OCI-LY3 (cell line): Measurements from ENCODE around the gene NAE1.

Experiments
- H2AFZ ChIP-seq: fragments of 200-600, 300-600 bp; shearing (Covaris generic); 2 replicates; pipeline ENCODE4 v1.6.0; 2014; ENCODE audit warnings: antibody characterized with exemption, low read depth, low read length
- H3K27ac ChIP-seq: fragments of 200-600, 300-600 bp; sonication (generic); 2 replicates; pipeline ENCODE4 v1.5.1; 2014; ENCODE audit warnings: mild to moderate bottlenecking, low read length, moderate library complexity, mixed read lengths
- H3K27me3 ChIP-seq: fragments of 200-600, 300-600 bp; sonication (generic); 2 replicates; pipeline ENCODE4 v1.6.1; 2014; ENCODE audit warnings: low read depth, low read length, mixed read lengths
- H3K36me3 ChIP-seq: fragments of 200-600, 300-600 bp; sonication (generic); replicated peaks from 2 replicates; pipeline ENCODE3; 2014; ENCODE audit warnings: low read depth, low read length, mixed read lengths
- H3K4me1 ChIP-seq: fragments of 300-600, 200-600 bp; sonication (generic); 2 replicates; pipeline ENCODE4 v1.6.1; 2014; ENCODE audit warnings: low read length, mixed read lengths
- H3K4me2 ChIP-seq: fragments of 200-600, 300-600 bp; sonication (generic); 2 replicates; pipeline ENCODE4 v1.6.1; 2014; ENCODE audit warnings: low read length, mixed read lengths
- H3K4me3 ChIP-seq: fragments of 300-600, 200-600 bp; sonication (generic); 2 replicates; pipeline ENCODE4 v1.5.1; 2014; ENCODE audit warnings: antibody characterized with exemption, mild to moderate bottlenecking, low read length, moderate library complexity
- H3K79me2 ChIP-seq: fragments of 300-600, 200-600 bp; shearing (Covaris generic); 2 replicates; pipeline ENCODE4 v1.6.1; 2014; ENCODE audit warnings: mild to moderate bottlenecking, low read length, mixed read lengths
- H3K9ac ChIP-seq: fragments of 300-600, 200-600 bp; shearing (Covaris generic); 2 replicates; pipeline ENCODE4 v1.6.0; 2014; ENCODE audit warnings: mild to moderate bottlenecking, low read length, moderate library complexity
- H3K9me3 ChIP-seq: fragments of 200-600, 300-600 bp; shearing (Covaris generic); 2 replicates; pipeline ENCODE4 v1.6.1; 2014; ENCODE audit warnings: low read length, mixed read lengths; ENCODE audit not compliant: insufficient read depth
- H4K20me1 ChIP-seq: fragments of 200-600, 300-600 bp; sonication (generic); 2 replicates; pipeline ENCODE4 v1.6.1; 2016; ENCODE audit warnings: low read length, mixed read lengths; ENCODE audit not compliant: insufficient read depth
- CTCF ChIP-seq: fragments of 200-600, 300-600 bp; sonication (generic); IDR thresholded peaks from 2 replicates; pipeline ENCODE4 v1.5.1; 2014; ENCODE audit warnings: antibody characterized with exemption, low read length, low read depth
- EZH2phosphoT487 ChIP-seq: fragments of 200-600 bp; shearing (Covaris generic); IDR thresholded peaks from 2 replicates; pipeline ENCODE4 v1.6.1; 2018; ENCODE audit warnings: antibody characterized with exemption, mixed run types, low read depth

NAE1 gene

DNA sequence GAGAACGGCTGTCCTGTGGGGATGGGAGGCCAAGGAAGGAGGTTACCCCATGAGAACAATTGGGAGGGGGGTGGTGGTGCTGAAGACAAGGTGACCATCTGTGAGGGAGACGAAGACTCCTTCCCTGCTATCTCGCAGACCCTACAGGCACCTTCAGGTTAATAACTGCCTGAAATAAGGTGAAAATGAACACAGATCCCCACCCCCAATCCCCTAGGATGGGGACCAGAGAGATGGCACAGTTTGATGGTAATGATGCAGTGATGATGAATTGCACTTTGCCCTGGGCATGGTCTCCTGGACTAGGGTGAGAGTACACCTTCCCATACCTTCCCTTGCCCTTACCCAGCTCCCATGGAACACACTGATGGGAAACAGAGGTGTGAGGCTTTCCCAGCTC is 1.4 kb upstream of the NAE1 start:
- H3K4me2 ChIP-seq, result no peak overlapping the region
- peaks cover 6% of the 10 kb centered on the region for H3K36me3 ChIP-seq
- H2AFZ ChIP-seq, result no peak overlapping the region
- H3K4me1 ChIP-seq, result peaks cover 17% of the 10 kb centered on the region
- no peak overlapping the region for H3K4me3 ChIP-seq
- no peaks in the 10 kb centered on the region for H3K9me3 ChIP-seq
- H3K79me2 ChIP-seq, result peaks cover 34% of the 10 kb centered on the region
- H4K20me1 ChIP-seq, result peaks cover 18% of the 10 kb centered on the region
- H3K9ac ChIP-seq, result no peak overlapping the region
- no peaks in the 10 kb centered on the region for H3K27me3 ChIP-seq
- TF ChIP-seq EZH2phosphoT487 (no peak), CTCF (no peak)
- H3K27ac ChIP-seq, result no peak overlapping the region

- H3K36me3 ChIP-seq, result peaks cover 55% of the 10 kb centered on the region
- peaks cover 48% of the 10 kb centered on the region for H3K79me2 ChIP-seq
Measured at GRCh38 chr16:66824006-66824405, 6.8 kb downstream of the NAE1 start.

DNA sequence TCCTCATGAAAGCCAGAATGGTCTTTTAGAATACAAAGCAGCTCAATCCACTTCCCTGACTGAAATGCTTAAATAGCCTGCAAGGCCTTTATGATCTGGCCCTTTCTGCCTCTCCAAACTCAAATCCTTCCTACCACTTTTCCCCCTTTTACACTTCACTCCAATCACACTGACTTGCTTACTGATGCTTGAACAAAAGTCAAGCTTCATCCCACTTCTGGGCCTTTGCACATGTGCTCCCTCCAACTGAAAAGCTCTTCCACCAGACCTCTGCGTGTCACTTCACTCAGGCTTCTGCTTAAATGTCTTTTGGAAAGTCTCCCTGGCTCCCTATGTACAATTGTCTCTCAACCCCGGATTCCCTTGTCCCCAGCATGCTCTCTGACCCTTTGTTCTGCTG is 16.0 kb downstream of the NAE1 start:
- TF ChIP-seq EZH2phosphoT487 (no peak), CTCF (no peak)
- peaks cover 78% of the 10 kb centered on the region for H3K36me3 ChIP-seq

More at GRCh38 chr16:66824006-66824405, 6.8 kb downstream of the NAE1 start:
- Histone ChIP-seq H3K27ac (no peak overlapping the region), H3K4me2 (no peak overlapping the region), H2AFZ (no peak overlapping the region), H3K9me3 (no peaks in the 10 kb centered on the region), H3K9ac (no peak overlapping the region), H4K20me1 (peaks cover 32% of the 10 kb centered on the region), H3K4me3 (no peak overlapping the region), H3K27me3 (no peaks in the 10 kb centered on the region), H3K4me1 (peaks cover 13% of the 10 kb centered on the region)
- TF ChIP-seq CTCF (no peak), EZH2phosphoT487 (no peak)

GRCh38 chr16:66811043-66811442 is 19.7 kb downstream of the NAE1 start:
- no peak overlapping the region for H3K9ac ChIP-seq
- no peak overlapping the region for H2AFZ ChIP-seq
- H3K36me3 ChIP-seq, result peaks cover 72% of the 10 kb centered on the region

More for the DNA sequence above, 16.0 kb downstream of the NAE1 start:
- Histone ChIP-seq H3K4me1 (no peaks in the 10 kb centered on the region), H3K9ac (no peak overlapping the region), H3K4me2 (no peak overlapping the region), H2AFZ (no peak overlapping the region), H3K27ac (no peak overlapping the region), H3K79me2 (no peaks in the 10 kb centered on the region), H4K20me1 (no peaks in the 10 kb centered on the region), H3K9me3 (no peaks in the 10 kb centered on the region), H3K4me3 (no peak overlapping the region), H3K27me3 (no peaks in the 10 kb centered on the region)

GRCh38 chr16:66810391-66810790 is 20.4 kb downstream of the NAE1 start:
- H3K9me3 ChIP-seq, result no peaks in the 10 kb centered on the region
- H4K20me1 ChIP-seq, result no peaks in the 10 kb centered on the region
- H3K4me3 ChIP-seq, result no peak overlapping the region
- no peaks in the 10 kb centered on the region for H3K79me2 ChIP-seq
- H3K4me1 ChIP-seq, result no peaks in the 10 kb centered on the region
- H3K27ac ChIP-seq, result no peak overlapping the region
- peaks cover 75% of the 10 kb centered on the region for H3K36me3 ChIP-seq
- no peak overlapping the region for H3K9ac ChIP-seq
- no peak for TF ChIP-seq CTCF
- no peak for TF ChIP-seq EZH2phosphoT487
- no peak overlapping the region for H2AFZ ChIP-seq
- H3K27me3 ChIP-seq, result no peaks in the 10 kb centered on the region
- H3K4me2 ChIP-seq, result no peak overlapping the region

More at GRCh38 chr16:66811043-66811442, 19.7 kb downstream of the NAE1 start:
- Histone ChIP-seq H3K4me1 (no peaks in the 10 kb centered on the region), H3K9me3 (no peaks in the 10 kb centered on the region), H3K4me3 (no peak overlapping the region), H3K27ac (no peak overlapping the region), H3K79me2 (no peaks in the 10 kb centered on the region), H3K4me2 (no peak overlapping the region), H3K27me3 (no peaks in the 10 kb centered on the region), H4K20me1 (no peaks in the 10 kb centered on the region)
- TF ChIP-seq EZH2phosphoT487, result no peak
